HEK293 (cell line): Measurements from ENCODE around the gene PRCD.

Experiments used
- CTCF ChIA-PET: fragments of 350-600 bp; formaldehyde crosslinking; extraction: SDS; loops from one replicate; lab custom pipeline; 2021; ENCODE audit warnings: antibody characterized with exemption; lab: Yijun Ruan, JAX
- POLR2A ChIA-PET: fragments of 300-600 bp; formaldehyde crosslinking; extraction: SDS; loops from one replicate; lab custom pipeline; 2020; ENCODE audit warnings: antibody characterized with exemption, inconsistent platforms; lab: Yijun Ruan, JAX
- H3K27ac ChIP-seq: fragments of 200-500 bp; sonication (Bioruptor generic); 2 replicates; pipeline ENCODE4 v1.5.1; 2014; ENCODE audit warnings: low read depth, low read length, control low read depth, inconsistent platforms; ENCODE audit errors: extremely low read depth
- H3K36me3 ChIP-seq, 2 experiments: fragments of 200-500 bp in 1 of 2; sonication (Bioruptor generic) in 1 of 2; 1 replicate in 1 of 2; 2 replicates in 1 of 2; pipeline ENCODE4 v1.5.1; 2014 to 2017; ENCODE audit warnings: inconsistent platforms in 2 of 2, low read length in 2 of 2; ENCODE audit not compliant: control insufficient read depth in 2 of 2, insufficient read depth in 1 of 2
- H3K4me1 ChIP-seq: fragments of 200-500 bp; sonication (Bioruptor generic); 2 replicates; pipeline ENCODE4 v1.5.1; 2014; ENCODE audit warnings: mild to moderate bottlenecking, low read length, inconsistent platforms; ENCODE audit not compliant: control insufficient read depth, insufficient read depth
- H3K4me3 ChIP-seq: 2 replicates; pipeline ENCODE4 v1.5.1; 2011; ENCODE audit warnings: low read depth, mild to moderate bottlenecking, control low read depth, low read length, moderate library complexity
- H3K9me3 ChIP-seq: fragments of 200-500 bp; sonication (Bioruptor generic); 2 replicates; pipeline ENCODE4 v1.5.1; 2014; ENCODE audit warnings: low read depth, low read length, inconsistent platforms; ENCODE audit not compliant: control insufficient read depth, insufficient read depth
- GFI1B ChIP-seq: fragments of 450-650 bp; formaldehyde crosslinking; IDR thresholded peaks from 2 replicates; pipeline ENCODE4 v1.5.1; 2016; ENCODE audit warnings: missing biosample characterization, missing genetic modification characterization
- HIC1 ChIP-seq: fragments of 450-650 bp; formaldehyde crosslinking; IDR thresholded peaks from 2 replicates; pipeline ENCODE4 v1.5.1; 2016; ENCODE audit warnings: missing biosample characterization, missing genetic modification characterization
- MZF1 ChIP-seq: fragments of 450-650 bp; formaldehyde crosslinking; IDR thresholded peaks from 2 replicates; pipeline ENCODE4 v1.5.1; 2017; ENCODE audit warnings: missing biosample characterization, missing genetic modification characterization, borderline replicate concordance
- ZBTB10 ChIP-seq: fragments of 450-650 bp; formaldehyde crosslinking; IDR thresholded peaks from 2 replicates; pipeline ENCODE4 v1.5.1; 2016; ENCODE audit warnings: missing biosample characterization, missing genetic modification characterization
- ZBTB21 ChIP-seq: fragments of 450-650 bp; formaldehyde crosslinking; IDR thresholded peaks from 2 replicates; pipeline ENCODE4 v1.5.1; 2017; ENCODE audit warnings: missing biosample characterization, missing genetic modification characterization
- ZBTB49 ChIP-seq: fragments of 450-650 bp; formaldehyde crosslinking; IDR thresholded peaks from 2 replicates; pipeline ENCODE4 v1.5.1; 2016; ENCODE audit warnings: missing biosample characterization, missing genetic modification characterization, low read depth
- ZFP3 ChIP-seq: fragments of 450-650 bp; formaldehyde crosslinking; IDR thresholded peaks from 2 replicates; pipeline ENCODE4 v1.5.1; 2016; ENCODE audit warnings: low read depth, missing biosample characterization, missing genetic modification characterization
- ZFP69B ChIP-seq: fragments of 450-650 bp; formaldehyde crosslinking; IDR thresholded peaks from 2 replicates; pipeline ENCODE4 v1.5.1; 2016; ENCODE audit warnings: missing biosample characterization, missing genetic modification characterization
- ZIC2 ChIP-seq: fragments of 450-650 bp; formaldehyde crosslinking; IDR thresholded peaks from 2 replicates; pipeline ENCODE4 v1.5.1; 2016; ENCODE audit warnings: missing biosample characterization, missing genetic modification characterization
- ZNF114 ChIP-seq: fragments of 450-650 bp; formaldehyde crosslinking; IDR thresholded peaks from 2 replicates; pipeline ENCODE4 v1.5.0; 2017; ENCODE audit warnings: missing biosample characterization, missing genetic modification characterization
- ZNF132 ChIP-seq: fragments of 450-650 bp; formaldehyde crosslinking; IDR thresholded peaks from 2 replicates; pipeline ENCODE4 v1.5.1; 2017; ENCODE audit warnings: missing biosample characterization, missing genetic modification characterization, borderline replicate concordance
- ZNF174 ChIP-seq: fragments of 450-650 bp; formaldehyde crosslinking; IDR thresholded peaks from 2 replicates; pipeline ENCODE4 v1.5.0; 2017; ENCODE audit warnings: missing biosample characterization, mild to moderate bottlenecking, missing genetic modification characterization
- ZNF398 ChIP-seq: fragments of 450-650 bp; formaldehyde crosslinking; IDR thresholded peaks from 2 replicates; pipeline ENCODE4 v1.5.1; 2017; ENCODE audit warnings: missing biosample characterization, missing genetic modification characterization
- ZNF433 ChIP-seq: fragments of 450-650 bp; formaldehyde crosslinking; IDR thresholded peaks from 2 replicates; pipeline ENCODE4 v1.5.1; 2016; ENCODE audit warnings: missing biosample characterization, missing genetic modification characterization, low read depth
- ZNF449 ChIP-seq: fragments of 450-650 bp; formaldehyde crosslinking; IDR thresholded peaks from 2 replicates; pipeline ENCODE4 v1.5.1; 2017; ENCODE audit warnings: missing biosample characterization, mild to moderate bottlenecking, missing genetic modification characterization, moderate library complexity
- ZNF558 ChIP-seq: fragments of 450-650 bp; formaldehyde crosslinking; IDR thresholded peaks from 2 replicates; pipeline ENCODE4 v1.5.1; 2016; ENCODE audit warnings: missing biosample characterization, missing genetic modification characterization
- ZNF571 ChIP-seq: fragments of 450-650 bp; formaldehyde crosslinking; IDR thresholded peaks from 2 replicates; pipeline ENCODE4 v1.5.0; 2017; ENCODE audit warnings: missing biosample characterization, missing genetic modification characterization
- ZNF610 ChIP-seq: fragments of 450-650 bp; formaldehyde crosslinking; IDR thresholded peaks from 2 replicates; pipeline ENCODE4 v1.5.1; 2016; ENCODE audit warnings: missing biosample characterization, missing genetic modification characterization, borderline replicate concordance

The PRCD gene

GRCh38 chr17:76581515-76581914 lies 41.7 kb downstream of the PRCD start:
- Histone ChIP-seq H3K27ac (no peak overlapping the region), H3K4me3 (no peak overlapping the region), H3K9me3 (no peaks in the 10 kb centered on the region), H3K4me1 (no peaks in the 10 kb centered on the region; the same call in 1 of the 2 replicates), H3K36me3 (no peaks in the 10 kb centered on the region)
- CTCF ChIA-PET = interaction anchor here (0.5 to 2.1 kb wide), 3 partner anchors 30 to 45 kb away, joined by 3 to 6 read pairs (median 4); no protein-coding TSS in a partner anchor
- POLR2A ChIA-PET = interaction anchor here (0.5 to 1.4 kb wide), 3 partner anchors 16 to 112 kb away, joined by 3 to 7 read pairs (median 4); no protein-coding TSS in a partner anchor
- TF ChIP-seq ZFP3 (tag by site-specific recombination) (no peak), ZFP69B (tag by site-specific recombination) (no peak), ZBTB10 (tag by site-specific recombination) (no peak), ZBTB49 (no peak), ZNF132 (tag by site-specific recombination) (no peak), ZNF449 (tag by site-specific recombination) (no peak), ZIC2 (tag by site-specific recombination) (no peak), ZNF433 (no peak), HIC1 (tag by site-specific recombination) (no peak), ZNF398 (tag by site-specific recombination) (no peak), GFI1B (no peak), ZNF558 (no peak), MZF1 (tag by site-specific recombination) (no peak), ZNF610 (tag by site-specific recombination) (no peak), ZNF174 (no peak), ZBTB21 (tag by site-specific recombination) (no peak), ZNF571 (tag by site-specific recombination) (no peak), ZNF114 (tag by site-specific recombination) (no peak)
- TF ChIP-seq, all 188 proteins: peak for 0
